Astrocyte (in vitro differentiated cells and primary cell): ENCODE measurements around the gene THBS3. TPM values are rescaled to one million over a fixed set of nuclear protein-coding genes. Genes with fewer than 3 reads are reported as not detected.

Source experiments
- DNase-seq: peaks from one replicate; pipeline ENCODE4 v3.0.0-alpha.2; 2010; ENCODE audit warnings: low read depth
- FAIRE-seq: peaks from 2 replicates; lab custom pipeline; 2011; peaks lifted over from hg19 to GRCh38; lab: Jason Lieb, UNC
- H2AFZ ChIP-seq: 2 replicates; pipeline ENCODE4 v1.6.0; 2012; ENCODE audit warnings: low read depth, low read length, inconsistent platforms
- H3K27ac ChIP-seq: 2 replicates; pipeline ENCODE4 v1.5.1; 2011; ENCODE audit warnings: low read depth, low read length, inconsistent platforms
- H3K27me3 ChIP-seq: 2 replicates; pipeline ENCODE4 v1.6.0; 2011; ENCODE audit warnings: low read length, inconsistent platforms; ENCODE audit not compliant: insufficient read depth
- H3K36me3 ChIP-seq: 2 replicates; pipeline ENCODE4 v1.5.1; 2011; ENCODE audit warnings: low read length, inconsistent platforms; ENCODE audit not compliant: insufficient read depth
- H3K4me1 ChIP-seq: 2 replicates; pipeline ENCODE4 v1.5.1; 2011; ENCODE audit warnings: low read length, inconsistent platforms; ENCODE audit not compliant: insufficient read depth
- H3K4me2 ChIP-seq: 2 replicates; pipeline ENCODE4 v1.6.0; 2012; ENCODE audit warnings: low read length, inconsistent platforms
- H3K4me3 ChIP-seq: 2 replicates; pipeline ENCODE4 v1.5.1; 2011; ENCODE audit warnings: low read depth, mild to moderate bottlenecking, low read length, inconsistent platforms; ENCODE audit not compliant: insufficient read depth
- H3K79me2 ChIP-seq: 2 replicates; pipeline ENCODE4 v1.6.0; 2012; ENCODE audit warnings: mild to moderate bottlenecking, low read length, inconsistent platforms; ENCODE audit not compliant: insufficient read depth
- H3K9ac ChIP-seq: 2 replicates; pipeline ENCODE4 v1.6.0; 2012; ENCODE audit warnings: mild to moderate bottlenecking, low read length, inconsistent platforms
- H3K9me3 ChIP-seq: 2 replicates; pipeline ENCODE4 v1.5.1; 2012; ENCODE audit warnings: low read depth, mild to moderate bottlenecking, low read length, inconsistent platforms; ENCODE audit not compliant: insufficient read depth
- H4K20me1 ChIP-seq: 2 replicates; pipeline ENCODE4 v1.6.0; 2012; ENCODE audit warnings: low read length, inconsistent platforms; ENCODE audit not compliant: insufficient read depth
- H3K27ac Mint-ChIP-seq: one replicate; pipeline ENCODE4 v1.8.0; 2021; ENCODE audit warnings: mild to moderate bottlenecking, mixed read lengths; ENCODE audit not compliant: unreplicated experiment
- H3K27me3 Mint-ChIP-seq: one replicate; pipeline ENCODE4 v1.8.0; 2021; ENCODE audit warnings: low read depth, mixed read lengths; ENCODE audit not compliant: unreplicated experiment
- H3K36me3 Mint-ChIP-seq: one replicate; pipeline ENCODE4 v1.8.0; 2021; ENCODE audit warnings: low read depth, mixed read lengths; ENCODE audit not compliant: unreplicated experiment
- H3K4me1 Mint-ChIP-seq: one replicate; pipeline ENCODE4 v1.8.0; 2021; ENCODE audit warnings: low read depth, mixed read lengths; ENCODE audit not compliant: unreplicated experiment
- H3K4me3 Mint-ChIP-seq: one replicate; pipeline ENCODE4 v1.8.0; 2021; ENCODE audit warnings: mild to moderate bottlenecking, moderate library complexity, mixed read lengths; ENCODE audit not compliant: unreplicated experiment
- H3K9me3 Mint-ChIP-seq: one replicate; pipeline ENCODE4 v1.8.0; 2021; ENCODE audit warnings: mild to moderate bottlenecking, mixed read lengths; ENCODE audit not compliant: unreplicated experiment
- EZH2 ChIP-seq: IDR thresholded peaks from 2 replicates; pipeline ENCODE4 v1.6.1; 2012; ENCODE audit warnings: mild to moderate bottlenecking, low read length, inconsistent platforms; ENCODE audit not compliant: insufficient read depth
- total RNA-seq: library from RNA; stranded (reverse); gene quantifications from 2 replicates; pipeline ENCODE4 v1.2.1, GENCODE V29; 2021
- TF ChIP-seq, protein P1 (sequence below): IDR thresholded peaks from 2 replicates; pipeline ENCODE4 v1.5.1; 2011; ENCODE audit warnings: low read depth, mild to moderate bottlenecking, inconsistent platforms, low read length, moderate library complexity; ENCODE audit not compliant: insufficient read depth

The THBS3 gene
- total RNA-seq, 1 donor from 2014 or later: 153 TPM

- Mint-ChIP-seq H3K4me1 (peaks cover 9% of the 10 kb centered on the region), H3K27ac (no peak overlapping the region), H3K9me3 (no peaks in the 10 kb centered on the region), H3K36me3 (peaks cover 32% of the 10 kb centered on the region), H3K27me3 (no peaks in the 10 kb centered on the region), H3K4me3 (no peak overlapping the region)
- no peak overlapping the region for H3K27ac ChIP-seq
- DNase-seq: no peak
- H3K9ac ChIP-seq: no peak overlapping the region
- H4K20me1 ChIP-seq: peaks cover 34% of the 10 kb centered on the region
- TF ChIP-seq EZH2: no peak
- TF ChIP-seq, protein P1, sequence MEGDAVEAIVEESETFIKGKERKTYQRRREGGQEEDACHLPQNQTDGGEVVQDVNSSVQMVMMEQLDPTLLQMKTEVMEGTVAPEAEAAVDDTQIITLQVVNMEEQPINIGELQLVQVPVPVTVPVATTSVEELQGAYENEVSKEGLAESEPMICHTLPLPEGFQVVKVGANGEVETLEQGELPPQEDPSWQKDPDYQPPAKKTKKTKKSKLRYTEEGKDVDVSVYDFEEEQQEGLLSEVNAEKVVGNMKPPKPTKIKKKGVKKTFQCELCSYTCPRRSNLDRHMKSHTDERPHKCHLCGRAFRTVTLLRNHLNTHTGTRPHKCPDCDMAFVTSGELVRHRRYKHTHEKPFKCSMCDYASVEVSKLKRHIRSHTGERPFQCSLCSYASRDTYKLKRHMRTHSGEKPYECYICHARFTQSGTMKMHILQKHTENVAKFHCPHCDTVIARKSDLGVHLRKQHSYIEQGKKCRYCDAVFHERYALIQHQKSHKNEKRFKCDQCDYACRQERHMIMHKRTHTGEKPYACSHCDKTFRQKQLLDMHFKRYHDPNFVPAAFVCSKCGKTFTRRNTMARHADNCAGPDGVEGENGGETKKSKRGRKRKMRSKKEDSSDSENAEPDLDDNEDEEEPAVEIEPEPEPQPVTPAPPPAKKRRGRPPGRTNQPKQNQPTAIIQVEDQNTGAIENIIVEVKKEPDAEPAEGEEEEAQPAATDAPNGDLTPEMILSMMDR: no peak
- no peak overlapping the region for H2AFZ ChIP-seq
- peaks cover 9% of the 10 kb centered on the region for H3K79me2 ChIP-seq
- H3K4me2 ChIP-seq: no peak overlapping the region
- H3K9me3 ChIP-seq: no peaks in the 10 kb centered on the region
- FAIRE-seq: no peak
- H3K27me3 ChIP-seq: no peaks in the 10 kb centered on the region
- no peak overlapping the region for H3K4me3 ChIP-seq
- H3K4me1 ChIP-seq: peaks cover 9% of the 10 kb centered on the region
- H3K36me3 ChIP-seq: no peaks in the 10 kb centered on the region
Observed at GRCh38 chr1:155202731-155203515, 4.8 kb downstream of the THBS3 start.

- peaks cover 33% of the 10 kb centered on the region for H3K36me3 Mint-ChIP-seq
Observed at GRCh38 chr1:155202198-155202597, 5.5 kb downstream of the THBS3 start.

More at GRCh38 chr1:155202198-155202597, 5.5 kb downstream of the THBS3 start:
- TF ChIP-seq, protein P1: no peak
- TF ChIP-seq EZH2: no peak
- FAIRE-seq: no peak
- Histone ChIP-seq H3K4me1 (peaks cover 3% of the 10 kb centered on the region), H3K4me3 (no peak overlapping the region), H4K20me1 (peaks cover 39% of the 10 kb centered on the region), H3K36me3 (peaks cover 5% of the 10 kb centered on the region), H3K9ac (no peak overlapping the region), H3K27me3 (no peaks in the 10 kb centered on the region), H3K27ac (no peak overlapping the region), H3K9me3 (no peaks in the 10 kb centered on the region), H3K79me2 (peaks cover 9% of the 10 kb centered on the region), H2AFZ (no peak overlapping the region), H3K4me2 (no peak overlapping the region)
- peaks cover 7% of the 10 kb centered on the region for H3K4me1 Mint-ChIP-seq
- H3K4me3 Mint-ChIP-seq: no peak overlapping the region
- no peak for DNase-seq
- no peaks in the 10 kb centered on the region for H3K27me3 Mint-ChIP-seq
- H3K27ac Mint-ChIP-seq: no peak overlapping the region
- H3K9me3 Mint-ChIP-seq: no peaks in the 10 kb centered on the region
